HL-60 (cell line): ENCODE results near the gene HSDL2.

Experiments used
- DNase-seq, 2 experiments: peaks; one replicate each; pipeline ENCODE4 v3.0.0-alpha.2; 2010 to 2020; ENCODE audit warnings: low read depth in 1 of 2, low spot score in 1 of 2
- H3K27ac ChIP-seq: fragments of 250-450 bp; sonication (Bioruptor Pico); replicated peaks from 2 replicates; pipeline ENCODE4 v1.5.1; 2020; ENCODE audit warnings: mild to moderate bottlenecking, moderate library complexity
- H3K27me3 ChIP-seq: fragments of 250-450 bp; sonication (Bioruptor Pico); 2 replicates; pipeline ENCODE4 v1.5.1; 2021; ENCODE audit warnings: mild to moderate bottlenecking, moderate library complexity; ENCODE audit not compliant: insufficient read depth, poor library complexity, severe bottlenecking
- H3K4me3 ChIP-seq: replicated peaks from 2 replicates; pipeline ENCODE4 v1.5.1; 2011; ENCODE audit warnings: mild to moderate bottlenecking, control low read depth, low read length; ENCODE audit not compliant: insufficient read depth
- CTCF ChIP-seq: IDR thresholded peaks from one replicate; pipeline ENCODE4 v1.5.1; 2011; ENCODE audit warnings: low read length, control low read depth, inconsistent platforms; ENCODE audit not compliant: insufficient read depth
- GABPA ChIP-seq: IDR thresholded peaks from 2 replicates; pipeline ENCODE4 v1.6.1; 2012; ENCODE audit warnings: low read depth
- POLR2AphosphoS5 ChIP-seq: IDR thresholded peaks from 2 replicates; pipeline ENCODE4 v1.6.1; 2012; ENCODE audit warnings: low read depth
- SPI1 ChIP-seq: IDR thresholded peaks from 2 replicates; pipeline ENCODE4 v1.6.1; 2012; ENCODE audit warnings: low read depth, mild to moderate bottlenecking, borderline replicate concordance
- TF ChIP-seq, protein P1 (sequence below): IDR thresholded peaks from 2 replicates; pipeline ENCODE4 v1.6.1; 2012; ENCODE audit warnings: low read depth; ENCODE audit not compliant: insufficient replicate concordance

The HSDL2 gene

DNA sequence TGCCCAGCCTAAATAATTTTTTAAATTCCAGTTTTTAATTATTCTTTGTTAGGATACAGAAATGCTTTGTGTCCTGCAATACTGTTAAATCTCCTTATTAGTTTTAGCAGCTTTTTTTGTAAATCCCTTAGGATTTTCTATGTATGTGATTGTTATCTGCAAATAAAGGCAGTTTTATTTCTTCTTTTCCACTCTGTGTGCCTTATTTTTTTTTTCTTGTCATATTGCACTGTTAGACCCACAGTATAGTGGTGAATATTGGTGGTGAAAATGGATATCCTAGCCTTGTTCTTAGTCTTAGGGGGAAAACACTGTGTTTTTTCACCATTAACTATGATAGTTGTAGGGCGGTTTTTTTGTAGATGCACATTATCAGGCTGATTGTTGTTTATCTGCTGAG, 95.4 kb downstream of the HSDL2 start:
- Histone ChIP-seq H3K27me3 (no peaks in the 10 kb centered on the region), H3K27ac (no peak overlapping the region), H3K4me3 (no peak overlapping the region)
- no peak for TF ChIP-seq SPI1
- no peak for TF ChIP-seq POLR2AphosphoS5
- TF ChIP-seq CTCF, result no peak
- TF ChIP-seq, protein P1, sequence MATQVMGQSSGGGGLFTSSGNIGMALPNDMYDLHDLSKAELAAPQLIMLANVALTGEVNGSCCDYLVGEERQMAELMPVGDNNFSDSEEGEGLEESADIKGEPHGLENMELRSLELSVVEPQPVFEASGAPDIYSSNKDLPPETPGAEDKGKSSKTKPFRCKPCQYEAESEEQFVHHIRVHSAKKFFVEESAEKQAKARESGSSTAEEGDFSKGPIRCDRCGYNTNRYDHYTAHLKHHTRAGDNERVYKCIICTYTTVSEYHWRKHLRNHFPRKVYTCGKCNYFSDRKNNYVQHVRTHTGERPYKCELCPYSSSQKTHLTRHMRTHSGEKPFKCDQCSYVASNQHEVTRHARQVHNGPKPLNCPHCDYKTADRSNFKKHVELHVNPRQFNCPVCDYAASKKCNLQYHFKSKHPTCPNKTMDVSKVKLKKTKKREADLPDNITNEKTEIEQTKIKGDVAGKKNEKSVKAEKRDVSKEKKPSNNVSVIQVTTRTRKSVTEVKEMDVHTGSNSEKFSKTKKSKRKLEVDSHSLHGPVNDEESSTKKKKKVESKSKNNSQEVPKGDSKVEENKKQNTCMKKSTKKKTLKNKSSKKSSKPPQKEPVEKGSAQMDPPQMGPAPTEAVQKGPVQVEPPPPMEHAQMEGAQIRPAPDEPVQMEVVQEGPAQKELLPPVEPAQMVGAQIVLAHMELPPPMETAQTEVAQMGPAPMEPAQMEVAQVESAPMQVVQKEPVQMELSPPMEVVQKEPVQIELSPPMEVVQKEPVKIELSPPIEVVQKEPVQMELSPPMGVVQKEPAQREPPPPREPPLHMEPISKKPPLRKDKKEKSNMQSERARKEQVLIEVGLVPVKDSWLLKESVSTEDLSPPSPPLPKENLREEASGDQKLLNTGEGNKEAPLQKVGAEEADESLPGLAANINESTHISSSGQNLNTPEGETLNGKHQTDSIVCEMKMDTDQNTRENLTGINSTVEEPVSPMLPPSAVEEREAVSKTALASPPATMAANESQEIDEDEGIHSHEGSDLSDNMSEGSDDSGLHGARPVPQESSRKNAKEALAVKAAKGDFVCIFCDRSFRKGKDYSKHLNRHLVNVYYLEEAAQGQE, result no peak
- no peak for TF ChIP-seq GABPA
- DNase-seq, result no peak

DNA sequence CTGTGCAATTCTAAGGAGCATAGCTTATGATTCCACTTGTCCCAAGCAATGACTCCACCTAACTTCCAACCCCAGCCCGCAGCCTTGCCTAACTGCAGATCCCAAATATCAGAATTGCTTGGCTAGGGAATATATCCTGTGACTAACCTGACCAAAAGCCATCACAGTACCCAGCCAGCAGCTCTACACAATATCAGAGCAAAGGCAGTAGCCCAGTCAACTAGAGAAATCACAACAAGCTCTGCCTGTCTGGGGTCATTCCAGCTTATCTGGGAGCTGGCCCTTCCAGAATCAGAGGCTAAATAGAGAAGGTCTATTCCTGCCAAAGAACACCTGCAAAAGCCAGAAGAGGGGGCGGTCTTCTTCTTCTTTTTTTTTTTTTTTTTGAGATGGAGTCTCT, 97.4 kb downstream of the HSDL2 start:
- no peak for TF ChIP-seq POLR2AphosphoS5
- TF ChIP-seq GABPA, result no peak
- no peak for TF ChIP-seq CTCF
- TF ChIP-seq, protein P1, result no peak
- no peak for TF ChIP-seq SPI1
- DNase-seq, result no peak
- H3K27ac ChIP-seq, result no peak overlapping the region
- H3K4me3 ChIP-seq, result no peak overlapping the region
- H3K27me3 ChIP-seq, result no peaks in the 10 kb centered on the region

- H3K27me3 ChIP-seq, result no peaks in the 10 kb centered on the region
- H3K4me3 ChIP-seq, result no peak overlapping the region
- no peak for TF ChIP-seq SPI1
- TF ChIP-seq, protein P1, result no peak
- TF ChIP-seq POLR2AphosphoS5, result no peak
- TF ChIP-seq CTCF, result no peak
- no peak for TF ChIP-seq GABPA
- no peak for DNase-seq
- no peak overlapping the region for H3K27ac ChIP-seq
Observed at GRCh38 chr9:112479221-112479620, 99.3 kb downstream of the HSDL2 start.
